ENCODE measurements around the gene NDRG3.

Gene NDRG3

DNA sequence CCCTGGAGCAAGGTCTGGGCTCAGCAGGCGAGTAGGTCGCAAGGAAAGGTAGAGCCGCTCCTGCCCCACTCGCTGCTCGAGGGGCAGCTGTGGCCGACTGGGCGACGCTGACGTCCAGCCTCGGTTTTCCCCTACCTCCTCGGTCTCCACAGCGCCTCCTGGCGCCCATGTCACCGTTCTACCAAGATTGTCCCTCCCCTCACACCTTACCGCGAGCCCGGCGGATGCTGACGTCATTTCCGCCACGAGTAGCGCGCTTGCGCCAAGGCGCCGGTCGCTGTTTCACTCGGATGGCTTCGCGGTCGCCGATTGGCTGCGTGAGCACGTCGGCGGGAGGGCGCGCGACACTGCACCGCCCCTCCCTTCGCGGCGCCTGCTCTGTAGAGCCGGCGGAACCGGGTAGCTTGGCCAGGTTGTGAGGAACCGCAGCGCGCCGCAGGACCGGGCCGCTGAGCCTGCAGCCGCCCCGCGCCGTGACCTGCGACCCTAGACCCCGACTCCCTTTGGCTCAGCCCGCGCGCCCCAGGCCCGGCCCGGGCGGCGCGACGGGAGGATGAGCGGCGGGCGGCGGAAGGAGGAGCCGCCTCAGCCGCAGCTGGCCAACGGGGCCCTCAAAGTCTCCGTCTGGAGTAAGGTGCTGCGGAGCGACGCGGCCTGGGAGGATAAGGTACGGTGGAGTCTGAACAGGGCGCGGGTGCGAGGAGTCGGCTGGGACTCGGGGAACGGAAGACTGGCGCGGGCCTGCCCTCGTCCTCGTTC lies 140.3 kb downstream of the NDRG3 start, which contains the start of gene RAB5IF:
Gene RAB5IF (plus strand): TSS at position 381 of the 759 bp plus-strand sequence. CDS start 173 bp downstream, at position 554.
- DNase-seq, result peak; percentile 98

- DNase-seq, result peak; percentile 33 to 41
Measured at GRCh38 chr20:36604952-36605398, 140.9 kb downstream of the NDRG3 start.
